DMS153 (cell line): ENCODE measurements around the gene MYT1.

Source experiments
- DNase-seq: peaks from one replicate; lab custom pipeline; 2025; lab: John Stamatoyannopoulos, UW

MYT1 gene

DNA sequence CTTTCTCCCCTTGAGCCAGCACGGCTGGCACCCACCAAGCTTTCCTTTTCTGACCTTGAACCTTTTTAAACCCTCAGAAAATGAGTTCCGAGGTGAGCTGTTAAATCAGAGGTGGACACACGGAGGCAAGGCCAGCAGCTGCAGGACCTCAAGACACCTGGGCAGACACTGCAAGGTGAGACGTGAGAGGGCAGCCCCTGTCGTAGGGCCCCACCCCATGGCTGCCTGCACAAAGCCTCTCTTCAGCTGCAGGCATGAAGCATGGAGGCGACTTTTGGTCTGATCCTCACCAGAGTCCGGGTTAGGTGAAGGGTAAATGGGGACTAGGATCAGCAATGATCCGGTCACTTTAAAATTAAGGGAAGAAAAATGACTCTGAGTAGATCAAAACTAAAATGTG is 25.7 kb downstream of the MYT1 start:
- DNase-seq = no peak

DNA sequence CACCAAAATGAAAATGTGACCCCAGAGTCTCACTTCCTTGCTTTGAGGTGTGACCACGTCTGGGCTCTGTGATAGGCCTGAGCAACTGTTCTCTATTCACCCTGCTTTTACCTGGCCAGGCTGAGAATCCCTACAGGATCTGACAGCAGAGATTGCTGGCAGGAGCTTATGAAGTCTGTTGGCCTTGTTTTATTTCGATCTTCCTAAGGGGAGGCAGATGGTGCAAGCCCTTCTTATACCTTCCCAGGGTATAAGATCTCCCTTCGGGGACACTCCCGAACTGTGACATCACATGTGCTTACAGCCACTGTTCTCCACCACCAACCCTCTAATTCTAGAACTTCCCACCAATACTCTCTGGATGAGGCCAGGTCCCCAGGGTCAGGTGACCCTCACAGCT is 26.8 kb downstream of the MYT1 start:
- no peak for DNase-seq

DNA sequence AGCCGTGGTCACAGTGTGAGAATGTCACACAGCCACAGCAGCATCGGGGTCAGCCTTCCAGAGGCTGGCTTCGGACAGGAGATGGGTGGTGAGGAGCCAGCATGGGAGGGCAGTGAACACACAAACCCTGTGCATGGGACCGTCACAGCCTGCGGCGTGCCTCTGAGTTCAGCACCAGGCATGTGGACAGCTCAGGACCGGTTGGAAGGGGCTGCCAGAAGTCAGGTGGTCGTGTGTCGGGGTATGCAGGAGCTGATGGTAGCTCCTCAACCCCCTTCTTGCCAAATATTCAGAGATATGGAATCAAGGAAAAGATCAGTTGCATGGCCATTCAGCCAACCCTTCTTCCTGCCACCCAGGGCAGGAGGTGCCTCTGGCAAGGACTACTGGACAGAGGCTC is 28.2 kb downstream of the MYT1 start:
- DNase-seq = no peak

DNA sequence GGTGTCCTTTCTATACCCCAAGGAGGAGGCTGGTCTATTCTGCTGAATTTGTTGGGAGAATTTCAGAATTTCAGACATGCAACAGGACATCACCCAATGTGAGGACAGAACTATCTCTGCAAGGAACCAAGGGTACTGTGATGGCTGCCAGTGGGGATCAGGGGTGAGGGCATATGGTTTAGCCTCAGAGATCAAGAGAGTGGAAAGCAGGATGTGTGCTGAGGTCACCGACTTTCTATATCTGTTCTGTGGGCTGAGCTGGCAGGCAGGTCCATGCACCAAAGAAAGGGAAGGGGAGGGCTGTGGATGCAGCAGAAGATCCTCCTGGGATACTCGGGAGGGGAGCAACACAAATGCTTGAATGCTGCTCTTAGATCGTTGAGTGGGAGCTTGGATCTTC is 28.8 kb downstream of the MYT1 start:
- no peak for DNase-seq

DNA sequence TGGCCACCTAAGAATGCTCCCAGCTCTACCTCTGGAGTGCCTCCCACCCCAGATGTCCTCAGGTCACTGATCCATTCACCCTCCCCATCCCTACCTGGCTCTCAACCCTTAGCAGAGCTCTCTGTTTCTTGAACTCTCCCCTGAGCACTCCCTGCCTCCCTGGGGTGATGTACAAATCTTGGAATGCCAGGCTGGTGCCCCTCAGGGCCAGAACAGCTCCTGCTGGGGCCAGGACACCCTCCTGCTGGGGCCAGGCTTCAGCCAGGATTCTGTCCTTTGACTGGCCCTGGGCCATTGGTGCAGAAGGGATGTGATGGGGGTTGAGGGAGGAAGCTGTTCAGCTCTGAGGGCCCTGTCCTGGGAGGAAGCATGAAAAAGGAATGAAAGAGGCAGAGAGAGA is 30.0 kb downstream of the MYT1 start:
- no peak for DNase-seq

DNA sequence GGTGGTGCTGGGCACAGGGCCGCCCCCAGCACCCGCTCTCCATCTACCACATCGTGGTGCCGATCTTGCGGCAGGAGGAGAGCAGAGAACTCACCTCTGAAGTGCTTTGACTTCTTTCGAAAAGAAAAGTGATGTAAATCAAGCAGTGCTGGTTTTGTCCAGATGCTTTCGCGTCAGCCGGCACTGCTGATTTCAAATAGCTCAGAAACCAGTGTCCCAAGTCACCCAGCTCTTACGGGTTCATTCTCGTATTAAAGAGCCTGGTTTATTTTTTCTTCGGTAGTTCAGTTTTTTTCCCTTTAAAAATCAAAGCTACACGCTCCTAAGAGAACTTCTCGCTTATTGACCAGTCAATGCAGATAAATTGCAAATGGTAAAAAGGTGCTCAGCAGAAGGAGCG is 32.1 kb downstream of the MYT1 start:
- no peak for DNase-seq

DNA sequence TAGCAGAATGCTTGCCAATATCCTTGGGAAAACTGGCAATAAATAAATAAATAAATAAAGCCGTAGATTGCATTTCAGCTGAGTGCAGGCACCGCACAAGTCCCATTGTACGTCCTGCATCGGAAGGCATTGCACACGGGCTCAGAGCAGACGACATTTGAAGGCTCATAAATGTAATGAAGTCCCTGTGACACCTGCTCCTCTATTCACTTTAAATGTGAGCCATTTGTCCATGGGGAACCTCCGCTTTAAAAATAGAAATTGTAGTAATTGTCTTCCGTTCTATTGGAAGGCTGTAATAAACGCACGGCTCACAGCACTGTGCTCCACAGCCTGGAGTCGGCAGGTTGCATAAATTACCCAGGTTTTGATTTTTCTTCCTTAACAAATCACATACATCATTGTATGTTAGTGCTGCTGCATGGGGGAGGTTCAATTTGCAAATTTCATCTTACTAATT is 32.6 kb downstream of the MYT1 start:
- no peak for DNase-seq

DNA sequence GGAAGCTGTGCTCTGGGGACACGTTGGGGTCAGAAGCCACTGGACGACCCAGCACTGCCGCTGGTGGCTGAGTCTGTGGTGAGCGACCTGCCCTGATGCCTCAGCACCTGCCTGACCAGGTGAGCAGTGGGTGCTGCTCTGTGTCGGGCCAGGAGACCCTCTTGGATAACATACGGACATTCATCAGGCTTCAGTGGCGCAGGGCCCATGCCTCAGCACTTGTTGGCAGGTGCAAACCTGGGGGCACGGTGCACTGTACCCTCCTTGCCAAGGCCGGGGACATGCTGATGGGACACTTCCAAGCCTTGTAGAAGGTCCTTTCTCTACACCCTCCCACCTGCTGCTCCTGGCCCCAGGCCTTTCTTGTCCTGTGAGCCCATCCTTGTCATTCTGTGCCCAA is 34.1 kb downstream of the MYT1 start:
- DNase-seq = no peak

DNA sequence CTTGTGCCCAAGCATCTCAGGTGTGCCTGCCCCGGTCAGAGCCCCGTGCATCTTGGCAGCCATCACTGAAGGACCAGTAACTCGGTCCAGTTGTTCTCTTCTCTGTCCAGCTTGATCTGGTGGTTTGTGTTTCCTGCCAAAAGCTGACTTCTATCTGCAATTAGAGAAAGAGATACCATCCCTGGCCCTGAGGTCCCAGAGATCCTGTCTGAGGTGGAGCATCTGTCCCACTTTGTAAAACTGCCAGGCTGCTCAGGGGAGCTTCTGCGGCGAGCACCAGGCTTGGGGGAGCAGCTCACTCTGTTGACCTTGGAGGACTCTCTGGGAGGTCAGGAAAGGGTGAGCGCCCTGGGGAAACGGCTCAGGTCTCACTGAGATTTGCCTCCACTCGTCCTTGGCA is 35.1 kb downstream of the MYT1 start:
- no peak for DNase-seq

DNA sequence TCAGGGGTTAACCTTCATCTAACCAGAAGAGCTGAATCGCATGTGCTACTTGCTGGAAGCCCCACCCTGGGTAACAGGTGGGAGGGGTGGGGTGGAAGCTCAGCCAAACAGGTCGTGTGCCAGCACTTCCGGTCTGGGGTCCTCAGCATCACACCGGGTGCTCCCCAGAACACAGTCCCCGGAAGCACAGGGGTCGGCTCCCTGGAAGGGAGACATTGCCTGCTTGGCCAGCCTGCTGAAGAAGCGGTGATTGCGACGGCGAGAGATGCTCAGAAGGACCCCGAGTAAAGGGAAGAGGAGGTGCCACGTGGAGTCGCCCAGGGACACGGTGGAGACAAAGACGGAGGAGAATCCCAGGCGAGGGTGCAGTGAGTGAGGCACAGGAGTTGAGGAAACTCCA is 36.5 kb downstream of the MYT1 start:
- no peak for DNase-seq

DNA sequence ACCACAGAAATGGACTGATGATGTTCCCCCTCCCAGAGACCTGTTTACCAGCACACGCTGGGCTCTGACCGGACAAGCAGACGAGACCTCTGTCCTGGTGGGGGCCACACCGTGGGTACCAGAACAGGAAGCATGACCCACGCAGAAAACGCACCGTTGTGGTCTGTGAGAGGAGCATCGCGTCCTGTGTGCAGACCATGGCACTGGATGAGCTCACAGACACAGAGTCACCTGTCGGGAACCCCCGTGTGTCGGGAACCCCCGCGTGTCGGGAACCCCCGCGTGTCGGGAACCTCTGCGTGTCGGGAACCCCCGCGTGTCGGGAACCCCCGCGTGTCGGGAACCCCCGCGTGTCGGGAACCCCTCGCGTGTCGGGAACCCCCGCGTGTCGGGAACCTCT is 37.4 kb downstream of the MYT1 start:
- DNase-seq = no peak

DNA sequence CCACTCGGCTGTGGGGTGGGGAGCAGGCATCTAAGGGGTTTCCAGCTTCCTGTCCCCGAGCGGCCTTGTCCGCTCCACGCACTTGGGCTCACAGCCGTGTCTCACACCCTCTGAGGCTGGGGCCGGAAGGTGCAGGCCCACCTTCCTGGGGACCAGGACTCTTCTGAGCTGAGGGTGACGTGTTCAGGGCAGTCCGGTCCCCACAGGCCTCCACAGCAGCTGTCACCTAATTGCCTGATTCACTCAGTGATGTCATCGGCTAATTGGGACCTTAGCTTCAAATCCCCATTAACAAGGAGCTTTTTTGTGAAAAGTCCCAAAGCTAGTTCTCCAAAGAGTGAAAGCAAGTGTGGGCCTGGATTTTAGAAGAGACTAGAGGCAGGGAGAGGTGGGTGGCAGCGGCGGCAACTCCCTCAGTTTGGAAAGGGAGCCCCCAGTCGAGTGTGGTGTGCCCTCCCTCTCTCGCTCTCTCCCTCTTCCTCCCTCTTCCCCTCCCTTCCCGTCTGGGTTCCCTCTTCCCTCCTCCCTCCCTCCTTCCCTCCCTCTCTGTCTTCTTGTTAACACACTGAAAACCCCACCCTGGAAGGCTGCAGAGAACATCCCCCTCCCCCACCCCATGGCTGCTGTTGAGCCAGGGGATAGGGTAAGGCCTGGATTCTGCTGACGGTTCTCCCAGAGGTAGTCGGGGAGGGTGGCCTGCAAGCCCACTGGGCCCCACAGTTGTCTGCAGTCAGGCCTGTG is 39.0 kb downstream of the MYT1 start:
- no peak for DNase-seq

DNA sequence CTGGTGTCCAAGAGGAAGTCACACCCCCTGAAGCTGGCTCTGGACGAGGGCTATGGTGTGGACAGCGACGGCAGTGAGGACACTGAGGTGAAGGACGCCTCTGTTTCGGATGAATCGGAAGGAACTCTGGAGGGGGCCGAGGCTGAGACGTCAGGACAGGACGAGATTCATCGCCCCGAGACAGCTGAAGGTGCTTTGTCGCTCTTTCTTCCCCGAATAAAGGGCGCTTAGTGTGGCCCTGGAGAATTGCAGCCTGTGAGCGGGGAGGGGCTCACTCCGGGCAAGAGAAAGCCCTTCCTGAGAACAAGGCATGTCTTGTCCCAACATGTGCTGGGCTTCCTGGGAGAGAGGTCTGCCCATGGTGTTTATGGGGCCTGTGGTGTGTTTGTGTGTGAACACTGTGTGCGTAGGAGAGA is 41.4 kb downstream of the MYT1 start:
- no peak for DNase-seq

DNA sequence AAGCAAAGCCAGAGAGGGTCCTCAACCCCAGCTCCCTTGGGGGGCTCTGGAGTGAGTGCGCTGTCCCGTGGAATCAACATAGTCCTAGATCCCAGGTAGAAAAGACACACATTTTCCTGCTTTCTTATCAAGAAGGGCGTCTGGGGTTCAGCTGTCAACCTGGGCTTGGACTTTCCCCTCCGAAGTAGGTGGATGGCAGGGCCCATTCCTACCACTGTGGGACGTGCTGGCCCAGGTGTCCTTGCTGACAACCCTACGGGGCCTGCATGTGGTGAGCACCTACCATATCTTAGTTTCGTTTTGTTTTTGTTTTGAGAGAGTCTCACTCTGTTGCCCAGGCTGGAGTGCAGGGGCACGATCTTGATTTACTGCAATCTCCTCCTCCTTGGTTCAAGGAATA is 42.4 kb downstream of the MYT1 start:
- no peak for DNase-seq

DNA sequence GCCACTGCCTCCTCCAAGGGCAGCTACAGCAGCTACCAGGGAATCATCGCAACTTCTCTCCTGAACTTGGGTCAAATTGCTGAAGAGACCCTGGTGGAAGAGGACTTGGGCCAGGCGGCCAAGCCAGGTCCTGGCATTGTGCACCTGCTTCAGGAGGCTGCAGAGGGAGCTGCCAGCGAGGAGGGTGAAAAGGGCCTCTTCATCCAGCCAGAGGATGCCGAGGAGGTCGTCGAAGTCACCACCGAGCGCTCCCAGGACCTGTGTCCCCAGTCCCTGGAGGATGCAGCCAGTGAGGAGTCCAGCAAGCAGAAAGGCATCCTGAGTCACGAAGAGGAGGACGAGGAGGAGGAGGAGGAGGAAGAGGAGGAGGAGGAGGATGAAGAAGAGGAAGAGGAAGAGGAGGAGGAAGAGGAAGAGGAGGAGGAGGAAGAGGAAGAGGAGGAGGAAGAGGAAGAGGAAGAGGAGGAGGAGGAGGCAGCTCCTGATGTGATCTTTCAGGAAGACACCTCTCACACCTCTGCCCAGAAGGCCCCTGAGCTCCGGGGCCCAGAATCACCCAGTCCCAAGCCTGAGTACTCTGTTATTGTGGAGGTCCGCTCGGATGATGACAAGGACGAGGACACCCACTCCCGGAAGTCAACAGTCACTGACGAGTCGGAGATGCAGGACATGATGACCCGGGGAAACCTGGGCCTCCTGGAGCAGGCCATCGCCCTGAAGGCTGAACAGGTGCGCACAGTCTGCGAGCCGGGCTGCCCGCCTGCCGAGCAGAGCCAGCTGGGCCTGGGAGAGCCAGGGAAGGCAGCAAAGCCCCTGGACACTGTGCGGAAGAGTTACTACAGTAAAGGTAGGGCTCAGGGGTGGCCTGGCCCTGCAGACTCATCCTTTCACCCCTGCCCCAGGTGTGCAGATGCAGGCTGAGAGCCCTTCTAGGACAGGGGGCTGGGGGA is 43.7 kb downstream of the MYT1 start:
- DNase-seq = no peak

DNA sequence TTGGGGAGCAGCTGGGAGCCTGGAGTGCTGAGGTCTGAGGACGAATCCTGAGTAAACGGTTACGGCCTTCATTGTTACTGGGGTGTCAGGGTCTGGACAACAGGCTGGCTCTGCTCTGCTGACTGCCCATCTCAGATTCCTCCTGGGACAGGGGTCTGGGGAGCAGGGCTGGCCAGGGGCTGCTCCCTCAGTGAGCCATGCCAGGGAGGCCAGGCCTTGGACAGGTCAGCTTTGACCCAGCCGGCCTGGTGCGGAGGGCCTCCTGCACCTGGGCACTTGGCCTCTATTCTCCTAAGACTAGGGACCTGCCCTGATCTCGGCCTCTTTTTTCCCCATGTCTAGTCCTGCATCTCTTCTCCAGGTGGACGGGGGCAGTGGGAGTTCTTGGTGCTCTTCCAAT is 44.9 kb downstream of the MYT1 start:
- DNase-seq = no peak

DNA sequence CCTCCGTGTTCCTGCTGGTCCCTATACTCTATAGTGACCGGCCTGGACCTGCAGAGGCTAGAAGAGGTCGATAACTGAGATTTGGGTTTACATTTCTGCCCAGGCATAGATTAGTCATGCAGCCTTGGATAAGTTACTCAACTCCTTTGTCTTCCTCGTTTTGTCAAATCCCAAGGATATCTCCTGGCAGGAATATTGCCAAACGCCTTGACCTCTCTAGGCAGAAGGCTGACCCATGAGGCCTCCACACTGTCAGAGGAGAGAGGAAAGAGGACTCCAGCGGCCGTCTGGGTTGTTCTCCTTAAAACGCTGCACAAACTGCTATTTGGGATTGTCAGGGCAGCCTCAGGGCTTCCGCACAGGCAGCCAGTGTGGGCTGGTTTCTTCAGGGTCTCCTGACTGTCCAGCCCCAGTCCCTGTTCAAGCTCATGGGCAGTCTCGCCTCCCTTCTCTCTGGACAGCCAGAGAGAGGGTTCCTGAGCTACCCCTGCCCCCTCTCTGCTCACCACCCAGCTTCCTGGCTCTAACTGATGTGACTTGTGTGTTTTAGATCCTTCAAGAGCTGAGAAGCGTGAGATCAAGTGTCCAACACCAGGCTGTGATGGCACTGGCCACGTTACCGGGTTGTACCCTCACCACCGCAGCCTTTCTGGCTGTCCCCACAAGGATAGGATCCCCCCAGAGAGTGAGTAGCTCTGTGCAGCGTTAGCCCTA is 46.6 kb downstream of the MYT1 start:
- DNase-seq = no peak

DNA sequence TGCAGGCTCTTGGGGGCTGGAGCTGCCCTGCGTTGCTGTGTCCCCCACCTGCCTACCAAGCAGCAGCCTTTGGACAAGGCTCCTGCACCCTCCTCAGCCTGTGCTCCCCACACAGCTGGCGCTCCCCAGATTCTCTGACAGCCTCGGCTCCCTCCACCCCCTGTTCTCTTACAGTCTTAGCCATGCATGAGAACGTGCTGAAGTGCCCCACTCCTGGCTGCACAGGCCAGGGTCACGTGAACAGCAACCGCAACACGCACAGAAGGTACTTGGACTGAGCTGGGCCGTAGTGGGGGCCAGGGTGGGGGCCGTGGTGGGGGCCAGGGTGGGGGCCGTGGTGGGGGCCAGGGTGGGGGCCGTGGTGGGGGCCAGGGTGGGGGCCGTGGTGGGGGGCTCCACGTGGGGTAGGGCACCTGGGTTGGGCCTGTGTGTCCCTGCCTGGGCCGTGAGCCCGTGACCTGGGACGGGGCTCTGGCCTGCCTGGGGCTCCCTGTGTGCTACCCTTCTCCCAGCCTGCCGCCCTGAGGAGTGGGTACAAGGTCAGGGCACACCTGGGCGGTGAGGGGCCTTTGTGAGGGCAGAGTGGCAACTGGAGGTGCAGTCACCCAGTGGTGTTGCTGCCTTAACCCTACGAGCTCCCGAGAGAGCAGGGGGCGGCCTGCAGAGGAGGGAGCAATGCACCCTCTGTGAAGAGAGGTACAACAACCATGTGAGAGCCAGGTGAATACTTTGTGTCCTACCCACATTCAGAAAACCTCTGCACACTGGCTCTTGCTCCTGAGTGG is 47.8 kb downstream of the MYT1 start:
- DNase-seq = no peak

DNA sequence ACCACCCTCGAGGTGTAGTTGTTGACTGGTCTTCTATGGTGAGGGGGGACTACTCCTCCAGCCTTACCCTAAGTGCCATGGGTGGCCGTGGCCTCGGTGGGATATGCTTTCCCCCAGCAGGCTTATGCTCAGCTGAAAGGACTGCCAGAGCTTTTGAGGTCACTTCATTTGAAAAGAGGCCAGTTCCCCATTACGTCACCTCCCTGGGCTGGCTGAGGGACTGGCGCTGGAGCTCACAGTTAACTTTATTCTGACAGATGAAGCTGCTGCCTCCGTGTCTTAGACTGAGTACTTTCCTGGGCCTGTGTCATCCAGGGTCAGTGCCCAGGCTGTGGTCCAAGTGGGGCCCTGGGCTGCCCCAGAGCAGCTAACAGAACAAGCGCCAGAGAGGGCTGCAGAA is 48.5 kb downstream of the MYT1 start:
- DNase-seq = no peak

DNA sequence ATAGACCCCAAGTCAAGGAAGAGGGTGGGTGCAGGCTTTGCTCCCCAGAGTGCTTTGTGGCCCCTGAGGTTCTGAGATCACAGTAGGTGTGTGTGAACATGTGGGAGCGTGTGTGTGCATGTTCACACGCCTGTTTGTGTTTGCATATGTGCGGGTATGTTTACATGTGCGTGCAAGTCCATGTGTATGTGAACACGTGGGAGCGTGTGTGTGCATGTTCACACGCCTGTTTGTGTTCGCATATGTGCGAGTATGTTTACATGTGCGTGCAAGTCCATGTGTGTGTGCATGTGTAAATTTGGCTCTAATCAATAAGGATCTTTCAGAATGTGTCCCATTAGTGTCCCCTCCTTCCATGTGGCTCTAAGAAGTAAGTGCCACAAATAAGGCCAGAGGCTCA is 49.9 kb downstream of the MYT1 start:
- DNase-seq = no peak

DNA sequence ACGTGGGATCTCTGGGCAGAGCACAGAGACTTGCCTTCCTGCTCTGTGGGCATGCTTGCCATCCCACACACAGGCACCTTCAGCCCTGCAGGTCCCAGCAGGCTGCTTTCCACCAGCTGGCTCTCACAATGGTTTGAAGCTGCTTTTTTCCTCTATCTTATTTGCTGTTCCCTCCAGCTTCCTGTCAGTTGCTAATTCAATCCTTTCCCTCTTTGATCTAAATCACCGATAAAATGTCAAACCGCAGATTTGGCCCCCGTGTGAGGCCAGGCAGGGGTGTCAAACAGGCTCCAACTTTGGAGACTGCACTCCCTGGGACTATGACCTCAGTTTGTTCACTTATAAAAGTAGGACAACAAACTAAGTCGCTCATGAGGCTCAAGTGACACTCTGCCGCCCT is 50.7 kb downstream of the MYT1 start:
- DNase-seq = no peak

DNA sequence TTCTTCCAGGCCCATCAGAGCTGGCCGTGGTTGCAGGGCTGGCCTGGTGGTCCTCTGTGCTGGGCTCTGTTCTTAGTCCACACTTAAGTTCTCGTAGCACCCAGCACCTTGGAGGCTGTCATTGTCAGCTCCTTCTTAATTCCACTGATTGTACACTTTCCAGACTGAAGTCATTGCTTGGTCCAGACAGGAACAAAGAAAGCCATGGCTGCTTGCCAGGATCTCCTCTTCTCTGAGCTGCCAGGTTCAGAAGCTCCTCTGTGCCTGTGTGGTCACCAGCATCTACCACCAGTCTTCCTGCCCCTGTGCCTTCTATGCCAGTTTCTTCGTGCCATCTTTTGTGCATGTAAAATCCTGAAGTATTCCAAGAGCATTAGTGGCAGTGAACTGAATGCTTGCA is 51.8 kb downstream of the MYT1 start:
- DNase-seq = no peak
